Liver (tissue), 3 donors: ENCODE data around the gene CDK2AP2.

Experiments
- CTCF ChIP-seq: fragments of 150-350 bp; IDR thresholded peaks from 2 replicates; pipeline ENCODE4 v1.5.1; 2017; ENCODE audit warnings: improper control_type of control experiment, low read depth, low read length; ENCODE audit not compliant: missing input control
- GABPA ChIP-seq, 2 donors: IDR thresholded peaks in 1 of 2; conservative IDR thresholded peaks in 1 of 2; 2 replicates each; pipeline ENCODE4 v1.6.1; 2016; ENCODE audit warnings: antibody characterized with exemption in 2 of 2, mild to moderate bottlenecking in 1 of 2, moderate library complexity in 1 of 2
- JUND ChIP-seq, 2 donors: IDR thresholded peaks; 2 replicates each; pipeline ENCODE4 v1.6.1; 2016; ENCODE audit warnings: antibody characterized with exemption in 2 of 2
- SP1 ChIP-seq: IDR thresholded peaks from 2 replicates; pipeline ENCODE4 v1.6.1; 2018; ENCODE audit warnings: antibody characterized with exemption, mild to moderate bottlenecking
- TAF1 ChIP-seq: conservative IDR thresholded peaks from 2 replicates; pipeline ENCODE4 v1.6.1; 2016; ENCODE audit warnings: antibody characterized with exemption, mild to moderate bottlenecking
- YY1 ChIP-seq: IDR thresholded peaks from 2 replicates; pipeline ENCODE4 v1.6.1; 2016; ENCODE audit warnings: antibody characterized with exemption, mild to moderate bottlenecking
- ZBTB33 ChIP-seq: IDR thresholded peaks from 2 replicates; pipeline ENCODE4 v1.6.1; 2016; ENCODE audit warnings: antibody characterized with exemption
- donor health status: healthy.
- donor health status: healthy.

- TF ChIP-seq CTCF (no peak), SP1 (peak; percentile 7), TAF1 (no peak), GABPA (IDR thresholded peaks at IDR 0.05 in 1 of 2, conservative IDR thresholded peaks at IDR 0.05 in 1 of 2) (no peak), YY1 (no peak), ZBTB33 (no peak), JUND (IDR thresholded peaks at IDR 0.05) (no peak)
These were observed 35.0 kb upstream of the CDK2AP2 start for GRCh38 chr11:67542971-67543370.
